NCI-H345 (cell line): ENCODE data around the gene AGPAT2.

Experiments
- DNase-seq: peaks from one replicate; lab custom pipeline; 2025; lab: John Stamatoyannopoulos, UW

Gene AGPAT2

GRCh38 chr9:136700959-136701667 lies 13.9 kb upstream of the AGPAT2 start:
- DNase-seq: no peak

GRCh38 chr9:136700304-136700703 lies 13.0 kb upstream of the AGPAT2 start:
- DNase-seq: no peak

- no peak for DNase-seq
Measured at GRCh38 chr9:136698635-136699246, 11.5 kb upstream of the AGPAT2 start.

- no peak for DNase-seq
Measured at GRCh38 chr9:136697821-136698526, 10.7 kb upstream of the AGPAT2 start.

GRCh38 chr9:136697146-136697820 lies 10.0 kb upstream of the AGPAT2 start:
- no peak for DNase-seq

GRCh38 chr9:136696502-136696901 lies 9.2 kb upstream of the AGPAT2 start:
- no peak for DNase-seq

GRCh38 chr9:136695955-136696354 lies 8.7 kb upstream of the AGPAT2 start:
- peak; percentile 46 for DNase-seq

GRCh38 chr9:136695435-136695895 lies 8.2 kb upstream of the AGPAT2 start:
- peak; percentile 95 for DNase-seq

- DNase-seq: no peak
Measured at GRCh38 chr9:136694872-136695247, 7.6 kb upstream of the AGPAT2 start.

- peak; percentile 48 for DNase-seq
Measured at GRCh38 chr9:136694163-136694871, 7.1 kb upstream of the AGPAT2 start.

GRCh38 chr9:136693490-136694162 lies 6.4 kb upstream of the AGPAT2 start:
- no peak for DNase-seq

- DNase-seq: no peak
Measured at GRCh38 chr9:136693135-136693489, 5.9 kb upstream of the AGPAT2 start.

- no peak for DNase-seq
Measured at GRCh38 chr9:136692185-136693134, 5.2 kb upstream of the AGPAT2 start.

GRCh38 chr9:136691316-136692184 lies 4.3 kb upstream of the AGPAT2 start:
- DNase-seq: no peak

GRCh38 chr9:136690806-136691261 lies 3.6 kb upstream of the AGPAT2 start:
- no peak for DNase-seq

GRCh38 chr9:136690104-136690805 lies 3.0 kb upstream of the AGPAT2 start:
- no peak for DNase-seq

- no peak for DNase-seq
Measured at GRCh38 chr9:136689108-136689460, 1.8 kb upstream of the AGPAT2 start.

- DNase-seq: no peak
Measured at GRCh38 chr9:136688274-136689107, 1.2 kb upstream of the AGPAT2 start.
